OCI-LY1 (cell line): ENCODE results near the gene BTBD10.

ENCODE experiments used
- H2AFZ ChIP-seq: fragments of 200-600 bp; sonication (generic), shearing (Covaris generic); 2 replicates; pipeline ENCODE4 v1.6.0; 2014; ENCODE audit warnings: antibody characterized with exemption, mild to moderate bottlenecking, low read length
- H3F3A ChIP-seq: fragments of 200-600 bp; sonication (generic), shearing (Covaris generic); 2 replicates; pipeline ENCODE4 v1.6.0; 2014; ENCODE audit warnings: mild to moderate bottlenecking, antibody characterized with exemption, low read length, moderate library complexity; ENCODE audit not compliant: insufficient read depth
- H3K27ac ChIP-seq: fragments of 200-600 bp; sonication (generic); 2 replicates; pipeline ENCODE4 v1.5.1; 2014; ENCODE audit warnings: low read length, mixed run types, mild to moderate bottlenecking, low read depth; ENCODE audit not compliant: poor library complexity, severe bottlenecking
- H3K27me3 ChIP-seq: fragments of 200-600 bp; sonication (generic); 2 replicates; pipeline ENCODE4 v1.6.0; 2014; ENCODE audit warnings: antibody characterized with exemption, mild to moderate bottlenecking, low read length, moderate library complexity; ENCODE audit not compliant: insufficient read depth
- H3K36me3 ChIP-seq: fragments of 200-600 bp; sonication (generic); 2 replicates; pipeline ENCODE4 v1.6.1; 2014; ENCODE audit warnings: mild to moderate bottlenecking, antibody characterized with exemption, low read length, moderate library complexity, mixed read lengths; ENCODE audit not compliant: insufficient read depth
- H3K4me1 ChIP-seq: fragments of 200-600 bp; sonication (generic); 2 replicates; pipeline ENCODE4 v1.5.1; 2014; ENCODE audit warnings: mild to moderate bottlenecking, low read length, moderate library complexity; ENCODE audit not compliant: insufficient read depth, severe bottlenecking
- H3K4me2 ChIP-seq: fragments of 200-600 bp; sonication (generic), shearing (Covaris generic); 2 replicates; pipeline ENCODE4 v1.6.1; 2014; ENCODE audit warnings: low read length
- H3K4me3 ChIP-seq: fragments of 200-600 bp; sonication (generic); 2 replicates; pipeline ENCODE4 v1.5.1; 2014; ENCODE audit warnings: low read length, low read depth, mild to moderate bottlenecking, mixed read lengths; ENCODE audit not compliant: poor library complexity, severe bottlenecking
- H3K79me2 ChIP-seq: fragments of 200-600 bp; shearing (Covaris generic); 2 replicates; pipeline ENCODE4 v1.6.1; 2016; ENCODE audit warnings: mixed run types, low read length, mixed read lengths; ENCODE audit not compliant: insufficient read depth
- H3K9ac ChIP-seq: fragments of 200-600 bp; sonication (generic), shearing (Covaris generic); 2 replicates; pipeline ENCODE4 v1.6.1; 2014; ENCODE audit warnings: mild to moderate bottlenecking, low read length, mixed read lengths
- H3K9me2 ChIP-seq: fragments of 200-600 bp; sonication (generic), shearing (Covaris generic); 2 replicates; pipeline ENCODE4 v1.6.1; 2014; ENCODE audit warnings: low read depth, mild to moderate bottlenecking, low read length, mixed read lengths
- H3K9me3 ChIP-seq: fragments of 200-600 bp; shearing (Covaris generic); 2 replicates; pipeline ENCODE4 v1.6.1; 2014; ENCODE audit warnings: low read length, mixed read lengths
- H4K20me1 ChIP-seq: fragments of 200-600 bp; sonication (generic), shearing (Covaris generic); 2 replicates; pipeline ENCODE4 v1.6.0; 2016; ENCODE audit warnings: mild to moderate bottlenecking, low read length; ENCODE audit not compliant: insufficient read depth
- EZH2 ChIP-seq: fragments of 200-600 bp; sonication (generic), shearing (Covaris generic); IDR thresholded peaks from 2 replicates; pipeline ENCODE4 v1.8.0; 2017; ENCODE audit warnings: borderline replicate concordance, mixed run types, mild to moderate bottlenecking, antibody characterized with exemption, low read length, moderate library complexity, mixed read lengths
- TF ChIP-seq, protein P1 (sequence below): fragments of 200-600 bp; sonication (generic), shearing (Covaris generic); IDR thresholded peaks from 2 replicates; pipeline ENCODE4 v1.5.1; 2017; ENCODE audit warnings: mild to moderate bottlenecking, antibody characterized with exemption, low read length, moderate library complexity, mixed read lengths

BTBD10 gene

DNA sequence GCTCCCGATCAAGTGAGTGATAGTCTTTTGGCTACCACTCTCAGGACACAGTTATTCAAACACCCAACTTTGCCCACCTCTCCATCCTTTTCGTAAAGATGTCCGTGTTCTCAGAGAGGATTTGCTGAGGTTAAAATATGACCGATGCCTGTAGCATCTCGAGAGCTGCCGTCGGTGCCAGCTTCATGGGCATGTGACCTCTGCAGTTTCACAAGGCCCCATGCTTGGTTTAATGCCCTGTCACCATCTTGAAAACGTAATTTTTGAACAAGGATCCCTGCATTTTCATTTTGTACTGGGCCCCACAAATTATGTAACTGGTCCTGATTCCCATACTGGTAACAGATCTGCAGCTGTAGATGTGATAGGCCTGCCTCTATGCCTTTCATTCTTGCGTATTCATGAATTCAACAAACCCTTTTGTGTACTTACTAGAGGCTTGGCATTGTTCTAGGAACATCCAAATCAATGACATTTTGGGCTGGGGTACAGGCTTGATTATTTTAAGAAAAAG, 100.4 kb downstream of the BTBD10 start:
- Histone ChIP-seq H3K36me3 (peaks cover 16% of the 10 kb centered on the region; the same call in 1 of the 2 replicates), H3K9ac (no peak overlapping the region), H4K20me1 (no peaks in the 10 kb centered on the region), H3K4me1 (no peaks in the 10 kb centered on the region), H3K9me2 (no peaks in the 10 kb centered on the region), H3K4me3 (no peak overlapping the region), H3K4me2 (no peak overlapping the region), H3K9me3 (no peaks in the 10 kb centered on the region), H3K79me2 (no peaks in the 10 kb centered on the region), H3F3A (no peaks in the 10 kb centered on the region), H3K27ac (no peak overlapping the region), H2AFZ (no peak overlapping the region), H3K27me3 (no peaks in the 10 kb centered on the region)
- TF ChIP-seq EZH2, result no peak
- TF ChIP-seq, protein P1, sequence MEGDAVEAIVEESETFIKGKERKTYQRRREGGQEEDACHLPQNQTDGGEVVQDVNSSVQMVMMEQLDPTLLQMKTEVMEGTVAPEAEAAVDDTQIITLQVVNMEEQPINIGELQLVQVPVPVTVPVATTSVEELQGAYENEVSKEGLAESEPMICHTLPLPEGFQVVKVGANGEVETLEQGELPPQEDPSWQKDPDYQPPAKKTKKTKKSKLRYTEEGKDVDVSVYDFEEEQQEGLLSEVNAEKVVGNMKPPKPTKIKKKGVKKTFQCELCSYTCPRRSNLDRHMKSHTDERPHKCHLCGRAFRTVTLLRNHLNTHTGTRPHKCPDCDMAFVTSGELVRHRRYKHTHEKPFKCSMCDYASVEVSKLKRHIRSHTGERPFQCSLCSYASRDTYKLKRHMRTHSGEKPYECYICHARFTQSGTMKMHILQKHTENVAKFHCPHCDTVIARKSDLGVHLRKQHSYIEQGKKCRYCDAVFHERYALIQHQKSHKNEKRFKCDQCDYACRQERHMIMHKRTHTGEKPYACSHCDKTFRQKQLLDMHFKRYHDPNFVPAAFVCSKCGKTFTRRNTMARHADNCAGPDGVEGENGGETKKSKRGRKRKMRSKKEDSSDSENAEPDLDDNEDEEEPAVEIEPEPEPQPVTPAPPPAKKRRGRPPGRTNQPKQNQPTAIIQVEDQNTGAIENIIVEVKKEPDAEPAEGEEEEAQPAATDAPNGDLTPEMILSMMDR, result no peak

DNA sequence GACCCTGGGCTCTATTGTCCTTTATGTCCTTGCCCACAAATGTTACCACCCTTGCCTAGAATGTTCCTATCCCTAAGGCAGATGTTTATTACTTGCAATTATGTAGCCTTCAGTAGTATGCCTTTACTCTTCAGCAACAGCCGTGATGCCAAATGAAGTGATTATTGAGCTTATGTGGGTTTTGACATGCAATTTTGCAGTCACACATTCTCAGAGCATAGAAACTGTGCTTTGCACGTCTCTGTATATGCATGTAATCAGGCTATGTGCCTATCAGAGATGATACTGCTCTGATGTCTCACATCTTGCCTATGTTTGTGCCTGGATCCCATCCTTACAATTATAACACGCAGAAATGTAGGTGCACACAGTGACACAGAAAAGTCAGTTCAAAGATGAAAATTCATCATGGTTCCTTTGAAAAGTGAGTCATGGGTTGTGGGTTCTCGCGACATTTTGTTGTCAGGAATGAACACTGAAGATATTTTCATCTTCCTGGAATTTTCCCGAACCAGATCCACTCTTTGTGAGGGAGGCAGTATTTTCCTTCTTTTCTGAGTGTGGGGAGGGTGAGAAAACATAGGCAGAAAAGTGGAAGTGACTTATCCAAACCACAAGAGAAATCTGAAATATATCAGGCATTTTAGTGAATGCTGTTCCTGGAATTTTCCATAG, 104.3 kb downstream of the BTBD10 start:
- Histone ChIP-seq H3K4me3 (no peak overlapping the region), H2AFZ (no peak overlapping the region), H3K27ac (no peak overlapping the region), H3K9me3 (no peaks in the 10 kb centered on the region), H4K20me1 (no peaks in the 10 kb centered on the region), H3K9me2 (no peaks in the 10 kb centered on the region), H3K27me3 (no peaks in the 10 kb centered on the region), H3K4me2 (no peak overlapping the region), H3K36me3 (peaks cover 15% of the 10 kb centered on the region), H3K4me1 (no peaks in the 10 kb centered on the region), H3K79me2 (no peaks in the 10 kb centered on the region), H3K9ac (no peak overlapping the region), H3F3A (no peaks in the 10 kb centered on the region)
- TF ChIP-seq, protein P1, result no peak
- no peak for TF ChIP-seq EZH2

DNA sequence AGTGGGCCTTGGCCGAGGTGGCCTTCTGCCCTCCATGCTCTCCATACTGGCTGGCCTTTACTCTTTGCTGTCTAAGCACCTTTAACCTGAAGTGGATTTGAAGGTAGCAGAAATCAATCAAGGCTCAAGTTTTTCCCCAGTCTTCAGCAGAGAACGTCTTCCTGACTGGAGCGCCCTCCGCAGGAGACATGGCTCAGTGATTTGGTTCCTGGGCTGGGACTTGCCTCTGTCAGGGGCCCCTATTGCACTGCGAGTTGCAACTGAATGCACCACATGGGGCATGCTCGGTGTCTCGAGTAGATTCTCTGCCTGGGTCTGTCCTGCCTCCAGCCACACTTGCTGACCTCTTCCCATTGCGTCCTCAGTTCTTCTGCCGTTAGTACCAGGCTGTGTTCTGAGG, 105.8 kb downstream of the BTBD10 start:
- no peaks in the 10 kb centered on the region for H3K27me3 ChIP-seq
- no peaks in the 10 kb centered on the region for H4K20me1 ChIP-seq

More for the DNA sequence above, 105.8 kb downstream of the BTBD10 start:
- no peaks in the 10 kb centered on the region for H3K9me3 ChIP-seq
- no peak overlapping the region for H3K9ac ChIP-seq
- no peaks in the 10 kb centered on the region for H3F3A ChIP-seq
- no peak overlapping the region for H3K27ac ChIP-seq
- H2AFZ ChIP-seq, result no peak overlapping the region
- H3K4me3 ChIP-seq, result no peak overlapping the region
- H3K4me2 ChIP-seq, result no peak overlapping the region
- H3K36me3 ChIP-seq, result peaks cover 15% of the 10 kb centered on the region
- H3K9me2 ChIP-seq, result no peaks in the 10 kb centered on the region
- no peaks in the 10 kb centered on the region for H3K79me2 ChIP-seq
- TF ChIP-seq, protein P1, result peak; percentile 6; the same call in 1 of the 2 replicates
- no peak for TF ChIP-seq EZH2
- no peaks in the 10 kb centered on the region for H3K4me1 ChIP-seq
